Measurements from ENCODE around the gene UXS1.

The UXS1 gene

GRCh38 chr2:106189764-106190468 lies 4.2 kb downstream of the UXS1 start:
- DNase-seq (ENCODE audit: low read depth in 2 of 2) = no peak

- no peak for DNase-seq (ENCODE audit: low read depth in 2 of 2)
Observed at GRCh38 chr2:106189325-106189724, 4.8 kb downstream of the UXS1 start.

- no peak for DNase-seq (ENCODE audit: low read depth in 2 of 2)
Observed at GRCh38 chr2:106187273-106187891, 6.7 kb downstream of the UXS1 start.

- no peak for DNase-seq (ENCODE audit: low read depth in 2 of 2)
Observed at GRCh38 chr2:106185475-106186184, 8.5 kb downstream of the UXS1 start.

GRCh38 chr2:106184857-106185256 lies 9.2 kb downstream of the UXS1 start:
- no peak for DNase-seq (ENCODE audit: low read depth in 2 of 2)

- no peak for DNase-seq (ENCODE audit: low read depth in 2 of 2)
Observed at GRCh38 chr2:106184394-106184793, 9.7 kb downstream of the UXS1 start.

- DNase-seq (ENCODE audit: low read depth in 2 of 2) = no peak
Observed at GRCh38 chr2:106183101-106183696, 10.9 kb downstream of the UXS1 start.

GRCh38 chr2:106181064-106181463 lies 13.0 kb downstream of the UXS1 start:
- no peak for DNase-seq (ENCODE audit: low read depth in 2 of 2)

GRCh38 chr2:106180602-106181001 lies 13.5 kb downstream of the UXS1 start:
- no peak for DNase-seq (ENCODE audit: low read depth in 2 of 2)

GRCh38 chr2:106178716-106179115 lies 15.4 kb downstream of the UXS1 start:
- no peak for DNase-seq (ENCODE audit: low read depth in 2 of 2)

- DNase-seq (ENCODE audit: low read depth in 2 of 2) = no peak
Observed at GRCh38 chr2:106177581-106177980, 16.5 kb downstream of the UXS1 start.

GRCh38 chr2:106176446-106177099 lies 17.5 kb downstream of the UXS1 start:
- DNase-seq (ENCODE audit: low read depth in 2 of 2) = no peak

GRCh38 chr2:106175086-106175850 lies 18.8 kb downstream of the UXS1 start:
- DNase-seq (ENCODE audit: low read depth in 2 of 2) = no peak

GRCh38 chr2:106174056-106174455 lies 20.0 kb downstream of the UXS1 start:
- DNase-seq (ENCODE audit: low read depth in 2 of 2) = no peak

GRCh38 chr2:106172649-106173048 lies 21.5 kb downstream of the UXS1 start:
- no peak for DNase-seq (ENCODE audit: low read depth in 2 of 2)

- DNase-seq (ENCODE audit: low read depth in 2 of 2) = no peak
Observed at GRCh38 chr2:106168657-106169056, 25.4 kb downstream of the UXS1 start.

- DNase-seq (ENCODE audit: low read depth in 2 of 2) = no peak
Observed at GRCh38 chr2:106167067-106167466, 27.0 kb downstream of the UXS1 start.

GRCh38 chr2:106165561-106165960 lies 28.5 kb downstream of the UXS1 start:
- no peak for DNase-seq (ENCODE audit: low read depth in 2 of 2)

GRCh38 chr2:106165029-106165428 lies 29.1 kb downstream of the UXS1 start:
- DNase-seq (ENCODE audit: low read depth in 2 of 2) = no peak

- DNase-seq (ENCODE audit: low read depth in 2 of 2) = no peak
Observed at GRCh38 chr2:106163948-106164545, 30.1 kb downstream of the UXS1 start.

Measured in stimulated activated CD4-positive, alpha-beta T cell treated with anti-CD3 and anti-CD28 coated beads, Interleukin-12 subunit alpha, Interleukin-12 subunit beta, amount 100 ng/mL, for 24 hours (primary cell).